Smooth muscle cell (in vitro differentiated cells): ENCODE results near the gene ADAMTS17. TPM values are rescaled to one million over a fixed set of nuclear protein-coding genes. Genes with fewer than 3 reads are reported as not detected.

Source experiments
- DNase-seq: peaks from one replicate; lab custom pipeline; 2025; ENCODE audit not compliant: unreplicated experiment; lab: John Stamatoyannopoulos, UW
- H2AFZ ChIP-seq: fragments of 200-600 bp; sonication (generic); 2 replicates; pipeline ENCODE4 v1.6.0; 2016; ENCODE audit warnings: antibody characterized with exemption, low read depth, mild to moderate bottlenecking
- H3F3A ChIP-seq: fragments of 200-600 bp; sonication (generic); 2 replicates; pipeline ENCODE4 v1.6.0; 2017; ENCODE audit warnings: antibody characterized with exemption, low read depth
- H3K27ac ChIP-seq: fragments of 200-600 bp; sonication (generic); 2 replicates; pipeline ENCODE4 v1.5.1; 2016; ENCODE audit warnings: low read depth, mild to moderate bottlenecking
- H3K27me3 ChIP-seq: fragments of 200-600 bp; sonication (generic); 2 replicates; pipeline ENCODE4 v1.6.1; 2016; ENCODE audit warnings: low read depth, mild to moderate bottlenecking
- H3K36me3 ChIP-seq: fragments of 200-600 bp; sonication (generic); 2 replicates; pipeline ENCODE4 v1.5.1; 2016; ENCODE audit warnings: low read depth
- H3K4me1 ChIP-seq: fragments of 200-600 bp; sonication (generic); 2 replicates; pipeline ENCODE4 v1.5.1; 2016; ENCODE audit warnings: low read depth
- H3K4me2 ChIP-seq: fragments of 200-600 bp; sonication (generic); 2 replicates; pipeline ENCODE4 v1.6.0; 2016; ENCODE audit warnings: mild to moderate bottlenecking
- H3K4me3 ChIP-seq: fragments of 200-600 bp; sonication (generic); 2 replicates; pipeline ENCODE4 v1.5.1; 2016; ENCODE audit warnings: mild to moderate bottlenecking
- H3K79me2 ChIP-seq: fragments of 200-600 bp; sonication (generic); 2 replicates; pipeline ENCODE4 v1.6.0; 2016; ENCODE audit warnings: low read depth, mild to moderate bottlenecking
- H3K9ac ChIP-seq: fragments of 200-600 bp; sonication (generic); 2 replicates; pipeline ENCODE4 v1.6.0; 2016; ENCODE audit warnings: low read depth
- H3K9me3 ChIP-seq: fragments of 200-600 bp; sonication (generic); replicated peaks from 2 replicates; pipeline ENCODE4 v1.5.1; 2016; ENCODE audit warnings: low read depth
- H4K20me1 ChIP-seq: fragments of 200-600 bp; sonication (generic); 2 replicates; pipeline ENCODE4 v1.6.0; 2016; ENCODE audit warnings: low read depth
- WGBS: methylation state at CpG from one replicate; pipeline ENCODE4 v1.1.7; 2016; ENCODE audit warnings: low lambda C conversion rate; 5-methylcytosine and 5-hydroxymethylcytosine counted together
- polyA plus RNA-seq: library from polyadenylated mRNA; unstranded; fragments of >200 nt; fragmentation: Nextera tagmentation; extraction: Ambion mirVana; gene quantifications from 2 replicates; pipeline ENCODE4 v1.2.1, GENCODE V29; 2016
- total RNA-seq: library from RNA; depleted of rRNA; stranded (reverse); fragments of >200 nt; gene quantifications from 2 replicates; pipeline ENCODE4 v1.2.3, GENCODE V29; 2014
- TF ChIP-seq, protein P1 (sequence below): fragments of 200-600 bp; sonication (generic); IDR thresholded peaks from 2 replicates; pipeline ENCODE4 v1.5.1; 2017; ENCODE audit warnings: borderline replicate concordance, mild to moderate bottlenecking, antibody characterized with exemption; ENCODE audit not compliant: insufficient read depth, poor library complexity, severe bottlenecking

The ADAMTS17 gene
- total and polyA plus RNA-seq, 2 experiments from 2014 or later: 0.63 to 3.1 TPM

DNA sequence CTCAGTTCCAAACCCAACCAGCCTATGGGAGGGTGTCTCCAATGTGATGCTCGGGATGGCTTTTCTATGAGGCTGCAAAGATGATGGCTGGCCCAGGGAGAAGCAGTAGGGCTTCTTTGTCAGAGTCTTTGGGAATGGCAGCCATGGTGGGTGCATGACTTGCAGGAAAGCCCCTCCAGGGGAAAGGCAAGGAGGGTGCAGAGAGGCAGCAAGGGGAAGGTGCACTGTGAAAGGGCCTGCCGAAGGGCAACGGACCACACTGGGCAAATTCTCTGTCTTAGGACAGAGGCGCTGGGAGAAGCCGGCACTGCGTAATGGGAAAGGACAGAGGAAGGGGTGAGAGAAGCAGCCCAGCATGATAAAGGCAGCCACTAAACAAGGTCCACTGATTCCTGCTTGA, 305.8 kb downstream of the ADAMTS17 start:
- Histone ChIP-seq H3K4me1 (no peaks in the 10 kb centered on the region), H3K27ac (no peak overlapping the region), H3K9me3 (no peaks in the 10 kb centered on the region), H3K27me3 (no peaks in the 10 kb centered on the region), H3K9ac (no peak overlapping the region), H3F3A (no peaks in the 10 kb centered on the region), H2AFZ (no peak overlapping the region), H3K79me2 (no peaks in the 10 kb centered on the region), H3K36me3 (no peaks in the 10 kb centered on the region), H3K4me2 (no peak overlapping the region), H3K4me3 (no peak overlapping the region), H4K20me1 (no peaks in the 10 kb centered on the region)
- TF ChIP-seq, protein P1, sequence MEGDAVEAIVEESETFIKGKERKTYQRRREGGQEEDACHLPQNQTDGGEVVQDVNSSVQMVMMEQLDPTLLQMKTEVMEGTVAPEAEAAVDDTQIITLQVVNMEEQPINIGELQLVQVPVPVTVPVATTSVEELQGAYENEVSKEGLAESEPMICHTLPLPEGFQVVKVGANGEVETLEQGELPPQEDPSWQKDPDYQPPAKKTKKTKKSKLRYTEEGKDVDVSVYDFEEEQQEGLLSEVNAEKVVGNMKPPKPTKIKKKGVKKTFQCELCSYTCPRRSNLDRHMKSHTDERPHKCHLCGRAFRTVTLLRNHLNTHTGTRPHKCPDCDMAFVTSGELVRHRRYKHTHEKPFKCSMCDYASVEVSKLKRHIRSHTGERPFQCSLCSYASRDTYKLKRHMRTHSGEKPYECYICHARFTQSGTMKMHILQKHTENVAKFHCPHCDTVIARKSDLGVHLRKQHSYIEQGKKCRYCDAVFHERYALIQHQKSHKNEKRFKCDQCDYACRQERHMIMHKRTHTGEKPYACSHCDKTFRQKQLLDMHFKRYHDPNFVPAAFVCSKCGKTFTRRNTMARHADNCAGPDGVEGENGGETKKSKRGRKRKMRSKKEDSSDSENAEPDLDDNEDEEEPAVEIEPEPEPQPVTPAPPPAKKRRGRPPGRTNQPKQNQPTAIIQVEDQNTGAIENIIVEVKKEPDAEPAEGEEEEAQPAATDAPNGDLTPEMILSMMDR: no peak
- 94% methylated on average over 6 of the region's 6 CpGs for WGBS
- no peak for DNase-seq

DNA sequence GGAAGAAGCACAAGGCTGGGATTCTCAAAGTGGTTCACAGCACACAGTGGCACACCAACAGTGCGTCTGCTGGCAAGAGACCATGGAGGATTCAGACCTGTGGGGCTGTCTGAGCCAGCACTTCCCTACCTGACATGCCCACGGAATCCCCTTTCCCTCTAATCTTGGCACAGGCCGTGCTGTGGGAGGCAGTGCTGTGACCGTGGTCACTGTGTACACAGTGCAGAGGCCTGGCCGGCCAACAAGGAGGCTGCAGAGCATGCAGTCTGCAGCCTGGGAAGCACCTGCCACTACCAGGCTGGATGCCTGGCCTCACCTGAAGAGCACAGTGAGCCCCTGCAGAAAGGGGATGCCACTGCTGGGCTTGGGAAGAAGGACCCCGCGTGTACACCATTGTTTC, 307.6 kb downstream of the ADAMTS17 start:
- 95% methylated on average over 7 of the region's 7 CpGs for WGBS

DNA sequence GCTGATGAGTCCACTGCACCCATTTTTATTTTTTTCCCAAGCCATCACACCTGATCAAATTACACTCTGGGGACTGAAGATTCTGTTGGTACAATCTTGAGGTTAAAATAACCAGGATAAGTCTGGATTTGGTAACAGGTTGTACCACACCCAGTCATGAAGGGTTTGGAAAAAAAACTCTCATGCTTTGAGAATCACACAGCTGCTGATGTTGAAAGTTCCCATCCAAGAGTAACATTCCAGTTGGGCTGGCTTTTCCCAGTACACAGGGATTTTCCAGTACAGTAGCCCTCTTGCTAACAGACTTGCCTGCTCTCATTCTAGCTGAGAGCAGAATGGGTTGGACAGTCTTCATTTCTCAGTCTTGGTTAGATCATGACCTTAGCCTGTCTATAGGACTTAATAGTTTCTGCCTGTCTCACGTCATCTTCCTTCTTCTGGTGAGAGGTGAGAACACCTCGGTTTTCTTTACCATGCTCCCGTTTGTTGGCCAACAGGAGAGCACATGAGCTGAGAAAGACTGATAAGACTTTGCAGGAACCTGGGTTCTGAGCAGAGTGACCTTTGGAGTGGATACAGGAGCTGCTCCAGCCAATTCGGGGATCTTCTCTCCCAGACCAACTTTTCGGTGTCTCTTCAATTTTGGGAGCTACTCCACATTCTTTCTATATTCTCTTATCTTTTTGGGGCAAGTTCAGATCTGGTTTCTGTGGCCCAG, 308.5 kb downstream of the ADAMTS17 start:
- H2AFZ ChIP-seq: no peak overlapping the region
- H3K4me1 ChIP-seq: no peaks in the 10 kb centered on the region
- WGBS: 94% methylated on average over 5 of the region's 5 CpGs
- no peaks in the 10 kb centered on the region for H3K27me3 ChIP-seq
- no peaks in the 10 kb centered on the region for H3K9me3 ChIP-seq
- no peak for DNase-seq
- no peak overlapping the region for H3K4me2 ChIP-seq
- no peak overlapping the region for H3K4me3 ChIP-seq
- no peaks in the 10 kb centered on the region for H4K20me1 ChIP-seq
- no peaks in the 10 kb centered on the region for H3F3A ChIP-seq
- H3K36me3 ChIP-seq: no peaks in the 10 kb centered on the region
- H3K9ac ChIP-seq: no peak overlapping the region
- H3K79me2 ChIP-seq: no peaks in the 10 kb centered on the region
- peak overlapping the region; percentile 22 for H3K27ac ChIP-seq
- TF ChIP-seq, protein P1: no peak

More for the DNA sequence above, 307.6 kb downstream of the ADAMTS17 start:
- DNase-seq: no peak
- H3K79me2 ChIP-seq: no peaks in the 10 kb centered on the region
- no peak overlapping the region for H3K4me3 ChIP-seq
- no peaks in the 10 kb centered on the region for H4K20me1 ChIP-seq
- H3K27me3 ChIP-seq: no peaks in the 10 kb centered on the region
- H3K27ac ChIP-seq: no peak overlapping the region
- no peaks in the 10 kb centered on the region for H3F3A ChIP-seq
- no peaks in the 10 kb centered on the region for H3K9me3 ChIP-seq
- no peak overlapping the region for H3K9ac ChIP-seq
- H2AFZ ChIP-seq: no peak overlapping the region
- no peaks in the 10 kb centered on the region for H3K4me1 ChIP-seq
- no peak overlapping the region for H3K4me2 ChIP-seq
- TF ChIP-seq, protein P1: no peak
- H3K36me3 ChIP-seq: no peaks in the 10 kb centered on the region
